ENCODE results near the gene ANKH. TPM values are rescaled to one million over a fixed set of nuclear protein-coding genes. Genes with fewer than 3 reads are reported as not detected.

The ANKH gene
- total RNA-seq, 1 experiment from 2014 or later: 53.2 TPM

- Mint-ChIP-seq H3K27me3 (ENCODE audit: unreplicated experiment) (no peaks in the 10 kb centered on the region), H3K36me3 (ENCODE audit: insufficient read depth, unreplicated experiment) (peaks cover 8% of the 10 kb centered on the region), H3K9me3 (ENCODE audit: low read depth, unreplicated experiment) (no peaks in the 10 kb centered on the region), H3K27ac (ENCODE audit: unreplicated experiment) (no peak overlapping the region), H3K4me1 (ENCODE audit: low read depth, unreplicated experiment) (peaks cover 52% of the 10 kb centered on the region), H3K4me3 (ENCODE audit: low read depth, unreplicated experiment) (no peak overlapping the region)
- TF ChIP-seq, protein P1, sequence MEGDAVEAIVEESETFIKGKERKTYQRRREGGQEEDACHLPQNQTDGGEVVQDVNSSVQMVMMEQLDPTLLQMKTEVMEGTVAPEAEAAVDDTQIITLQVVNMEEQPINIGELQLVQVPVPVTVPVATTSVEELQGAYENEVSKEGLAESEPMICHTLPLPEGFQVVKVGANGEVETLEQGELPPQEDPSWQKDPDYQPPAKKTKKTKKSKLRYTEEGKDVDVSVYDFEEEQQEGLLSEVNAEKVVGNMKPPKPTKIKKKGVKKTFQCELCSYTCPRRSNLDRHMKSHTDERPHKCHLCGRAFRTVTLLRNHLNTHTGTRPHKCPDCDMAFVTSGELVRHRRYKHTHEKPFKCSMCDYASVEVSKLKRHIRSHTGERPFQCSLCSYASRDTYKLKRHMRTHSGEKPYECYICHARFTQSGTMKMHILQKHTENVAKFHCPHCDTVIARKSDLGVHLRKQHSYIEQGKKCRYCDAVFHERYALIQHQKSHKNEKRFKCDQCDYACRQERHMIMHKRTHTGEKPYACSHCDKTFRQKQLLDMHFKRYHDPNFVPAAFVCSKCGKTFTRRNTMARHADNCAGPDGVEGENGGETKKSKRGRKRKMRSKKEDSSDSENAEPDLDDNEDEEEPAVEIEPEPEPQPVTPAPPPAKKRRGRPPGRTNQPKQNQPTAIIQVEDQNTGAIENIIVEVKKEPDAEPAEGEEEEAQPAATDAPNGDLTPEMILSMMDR (IDR thresholded peaks at IDR 0.05; ENCODE audit: unreplicated experiment): no peak
- BruUV-seq (replicated peaks): no TSS peak
- DNase-seq: peak; percentile 39
- CTCF ChIA-PET: no interaction called here
- intact Hi-C loops (cut with micrococcal nuclease; ENCODE audit: unreplicated experiment): no loop called here
These were observed 195.3 kb downstream of the ANKH start for GRCh38 chr5:14676320-14676719.

DNA sequence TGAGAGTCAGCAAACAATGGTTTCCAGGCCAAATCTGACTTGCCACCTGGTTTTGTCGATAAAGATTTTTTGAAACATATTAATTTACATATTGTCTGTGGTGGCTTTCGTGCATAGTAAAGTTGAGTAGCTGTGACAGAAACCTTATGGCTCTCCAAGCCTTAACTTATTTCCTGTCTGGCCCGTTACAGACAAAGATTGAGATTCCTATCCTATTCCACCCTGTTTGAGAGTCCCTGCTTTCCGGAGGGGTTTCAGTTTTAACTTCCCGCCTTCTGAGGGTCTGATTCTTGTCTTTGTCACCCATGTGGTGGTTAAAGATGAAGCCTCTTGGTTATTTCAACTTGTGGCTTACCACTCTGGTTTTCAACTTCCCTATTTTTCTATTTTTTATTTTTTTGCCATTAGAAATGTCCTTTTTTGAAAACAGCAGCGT, 195.7 kb downstream of the ANKH start:
- intact Hi-C loops (cut with micrococcal nuclease; ENCODE audit: unreplicated experiment): no loop called here
- TF ChIP-seq, protein P1 (IDR thresholded peaks at IDR 0.05; ENCODE audit: unreplicated experiment): no peak
- Mint-ChIP-seq H3K36me3 (ENCODE audit: insufficient read depth, unreplicated experiment) (peaks cover 8% of the 10 kb centered on the region), H3K9me3 (ENCODE audit: low read depth, unreplicated experiment) (no peaks in the 10 kb centered on the region), H3K27me3 (ENCODE audit: unreplicated experiment) (no peaks in the 10 kb centered on the region), H3K27ac (ENCODE audit: unreplicated experiment) (no peak overlapping the region), H3K4me3 (ENCODE audit: low read depth, unreplicated experiment) (no peak overlapping the region), H3K4me1 (ENCODE audit: low read depth, unreplicated experiment) (peaks cover 56% of the 10 kb centered on the region)
- no peak for DNase-seq
- CTCF ChIA-PET: no interaction called here
- no TSS peak for BruUV-seq (replicated peaks)

DNA sequence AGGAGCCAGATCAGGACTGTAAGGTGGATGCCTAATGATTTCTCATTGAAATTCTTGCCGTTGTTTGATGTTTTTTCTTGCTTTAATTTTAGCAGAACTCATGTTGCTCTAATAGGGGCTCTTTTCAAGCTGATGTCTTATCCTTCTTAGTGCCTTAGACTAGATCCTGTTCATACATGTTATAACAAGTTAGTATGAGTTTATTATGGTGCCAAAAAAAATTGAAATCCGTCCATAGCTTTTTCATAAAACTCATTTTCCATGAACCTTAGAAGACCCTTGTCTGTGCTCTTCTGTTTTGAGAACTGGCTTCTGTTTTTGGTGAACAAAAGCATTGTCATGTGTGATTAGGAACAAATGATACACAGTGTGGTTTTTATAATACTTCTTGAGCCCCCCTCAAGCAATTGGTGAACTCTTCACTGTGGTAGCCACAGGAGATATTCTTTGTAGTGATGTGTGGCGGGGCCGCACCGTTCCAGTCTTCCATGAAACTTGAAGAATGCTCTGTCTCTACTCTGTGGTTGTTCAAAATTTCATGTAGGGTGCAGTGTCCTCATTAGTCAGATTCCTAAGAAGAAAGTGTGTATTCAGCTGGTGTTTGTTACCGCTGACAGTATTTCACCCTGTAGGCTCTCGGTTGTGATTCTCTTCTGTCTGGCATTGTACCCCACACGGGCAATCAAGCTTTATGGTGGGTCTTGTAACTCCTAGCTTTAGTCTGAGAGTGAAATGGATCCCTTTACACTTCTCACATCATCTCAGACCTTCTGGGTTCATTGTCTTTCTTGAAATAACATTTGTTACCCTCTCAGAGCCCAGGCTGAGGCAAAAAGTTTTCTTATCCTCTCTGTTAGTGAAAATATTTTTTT, 196.4 kb downstream of the ANKH start:
- Mint-ChIP-seq H3K27me3 (ENCODE audit: unreplicated experiment) (no peaks in the 10 kb centered on the region), H3K4me1 (ENCODE audit: low read depth, unreplicated experiment) (peaks cover 63% of the 10 kb centered on the region), H3K9me3 (ENCODE audit: low read depth, unreplicated experiment) (no peaks in the 10 kb centered on the region), H3K4me3 (ENCODE audit: low read depth, unreplicated experiment) (no peak overlapping the region), H3K27ac (ENCODE audit: unreplicated experiment) (no peak overlapping the region), H3K36me3 (ENCODE audit: insufficient read depth, unreplicated experiment) (peaks cover 8% of the 10 kb centered on the region)
- TF ChIP-seq, protein P1 (IDR thresholded peaks at IDR 0.05; ENCODE audit: unreplicated experiment): no peak
- no TSS peak for BruUV-seq (replicated peaks)
- CTCF ChIA-PET: no interaction called here
- no peak for DNase-seq
- intact Hi-C loops (cut with micrococcal nuclease; ENCODE audit: unreplicated experiment): no loop called here

- intact Hi-C loops (cut with micrococcal nuclease; ENCODE audit: unreplicated experiment): no loop called here
- DNase-seq: no peak
- peaks cover 14% of the 10 kb centered on the region for H3K36me3 Mint-ChIP-seq (ENCODE audit: insufficient read depth, unreplicated experiment)
- H3K4me3 Mint-ChIP-seq (ENCODE audit: low read depth, unreplicated experiment): no peak overlapping the region
- H3K4me1 Mint-ChIP-seq (ENCODE audit: low read depth, unreplicated experiment): peaks cover 71% of the 10 kb centered on the region
- CTCF ChIA-PET: no interaction called here
- TF ChIP-seq, protein P1 (IDR thresholded peaks at IDR 0.05; ENCODE audit: unreplicated experiment): no peak
- peak overlapping the region; percentile 24 for H3K27ac Mint-ChIP-seq (ENCODE audit: unreplicated experiment)
- H3K9me3 Mint-ChIP-seq (ENCODE audit: low read depth, unreplicated experiment): no peaks in the 10 kb centered on the region
- BruUV-seq (replicated peaks): no TSS peak
- no peaks in the 10 kb centered on the region for H3K27me3 Mint-ChIP-seq (ENCODE audit: unreplicated experiment)
These were observed 198.1 kb downstream of the ANKH start for GRCh38 chr5:14673443-14673842.
